PFSK-1 (cell line): ENCODE measurements around the gene CHTF18.

Experiments used
- FOXP2 ChIP-seq: optimal IDR thresholded peaks from 2 replicates; pipeline ENCODE3; 2011; ENCODE audit warnings: borderline replicate concordance, control low read depth, inconsistent platforms; ENCODE audit not compliant: insufficient read depth; ENCODE audit errors: extremely low read length, extremely low read depth
- POLR2AphosphoS5 ChIP-seq: IDR thresholded peaks from 2 replicates; pipeline ENCODE4 v1.6.1; 2012; ENCODE audit warnings: low read depth, mild to moderate bottlenecking, control low read depth, low read length, moderate library complexity
- REST ChIP-seq, 2 experiments: IDR thresholded peaks; 2 replicates each; pipeline versions ENCODE4 v1.6.1 to v1.8.0; 2011 to 2012; ENCODE audit warnings: low read depth in 2 of 2, low read length in 2 of 2, control low read depth in 1 of 2, inconsistent platforms in 1 of 2, mild to moderate bottlenecking in 1 of 2, moderate library complexity in 1 of 2; ENCODE audit not compliant: insufficient read depth in 1 of 2
- SIN3A ChIP-seq: IDR thresholded peaks from 2 replicates; pipeline ENCODE4 v1.6.1; 2012; ENCODE audit warnings: mild to moderate bottlenecking, low read length, moderate library complexity, borderline replicate concordance; ENCODE audit not compliant: insufficient read depth
- TAF1 ChIP-seq: IDR thresholded peaks from 2 replicates; pipeline ENCODE4 v1.6.1; 2012; ENCODE audit warnings: low read length, control low read depth, borderline replicate concordance; ENCODE audit not compliant: insufficient read depth

The CHTF18 gene

GRCh38 chr16:764848-765487 is 23.5 kb upstream of the CHTF18 start:
- TF ChIP-seq SIN3A (no peak), REST (IDR thresholded peaks at IDR 0.05; ENCODE audit: insufficient read depth in 1 of 2, low read depth in 2 of 2, low read length in 2 of 2) (no peak), POLR2AphosphoS5 (no peak), FOXP2 (no peak), TAF1 (no peak)

GRCh38 chr16:765488-765865 is 22.9 kb upstream of the CHTF18 start:
- TF ChIP-seq FOXP2 (no peak), REST (IDR thresholded peaks at IDR 0.05; ENCODE audit: insufficient read depth in 1 of 2, low read depth in 2 of 2, low read length in 2 of 2) (no peak), POLR2AphosphoS5 (no peak), TAF1 (no peak)

DNA sequence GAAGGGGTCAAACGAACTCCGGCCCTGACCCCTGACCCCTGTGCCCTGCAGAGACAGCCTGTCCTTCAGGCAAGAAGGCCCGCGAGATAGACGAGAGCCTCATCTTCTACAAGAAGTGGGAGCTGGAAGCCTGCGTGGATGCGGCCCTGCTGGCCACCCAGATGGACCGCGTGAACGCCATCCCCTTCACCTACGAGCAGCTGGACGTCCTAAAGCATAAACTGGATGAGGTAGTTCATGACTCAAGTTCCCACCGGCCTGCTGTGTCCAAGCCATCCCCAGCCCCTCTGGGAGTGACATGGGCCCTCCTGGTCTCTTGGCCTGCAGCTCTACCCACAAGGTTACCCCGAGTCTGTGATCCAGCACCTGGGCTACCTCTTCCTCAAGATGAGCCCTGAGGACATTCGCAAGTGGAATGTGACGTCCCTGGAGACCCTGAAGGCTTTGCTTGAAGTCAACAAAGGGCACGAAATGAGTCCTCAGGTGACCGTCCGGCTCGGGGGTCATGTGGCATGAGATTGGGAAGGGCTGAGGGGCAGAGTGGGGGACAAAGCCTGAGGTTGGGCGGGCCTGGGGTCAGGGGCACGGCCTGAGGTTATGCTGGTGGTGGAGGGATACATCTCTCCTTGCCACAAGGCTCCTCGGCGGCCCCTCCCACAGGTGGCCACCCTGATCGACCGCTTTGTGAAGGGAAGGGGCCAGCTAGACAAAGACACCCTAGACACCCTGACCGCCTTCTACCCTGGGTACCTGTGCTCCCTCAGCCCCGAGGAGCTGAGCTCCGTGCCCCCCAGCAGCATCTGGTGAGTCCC is 22.2 kb upstream of the CHTF18 start:
- TF ChIP-seq POLR2AphosphoS5: no peak
- TF ChIP-seq SIN3A: no peak
- TF ChIP-seq REST (IDR thresholded peaks at IDR 0.05; ENCODE audit: insufficient read depth in 1 of 2, low read depth in 2 of 2, low read length in 2 of 2): no peak
- no peak for TF ChIP-seq FOXP2
- TF ChIP-seq TAF1: no peak

DNA sequence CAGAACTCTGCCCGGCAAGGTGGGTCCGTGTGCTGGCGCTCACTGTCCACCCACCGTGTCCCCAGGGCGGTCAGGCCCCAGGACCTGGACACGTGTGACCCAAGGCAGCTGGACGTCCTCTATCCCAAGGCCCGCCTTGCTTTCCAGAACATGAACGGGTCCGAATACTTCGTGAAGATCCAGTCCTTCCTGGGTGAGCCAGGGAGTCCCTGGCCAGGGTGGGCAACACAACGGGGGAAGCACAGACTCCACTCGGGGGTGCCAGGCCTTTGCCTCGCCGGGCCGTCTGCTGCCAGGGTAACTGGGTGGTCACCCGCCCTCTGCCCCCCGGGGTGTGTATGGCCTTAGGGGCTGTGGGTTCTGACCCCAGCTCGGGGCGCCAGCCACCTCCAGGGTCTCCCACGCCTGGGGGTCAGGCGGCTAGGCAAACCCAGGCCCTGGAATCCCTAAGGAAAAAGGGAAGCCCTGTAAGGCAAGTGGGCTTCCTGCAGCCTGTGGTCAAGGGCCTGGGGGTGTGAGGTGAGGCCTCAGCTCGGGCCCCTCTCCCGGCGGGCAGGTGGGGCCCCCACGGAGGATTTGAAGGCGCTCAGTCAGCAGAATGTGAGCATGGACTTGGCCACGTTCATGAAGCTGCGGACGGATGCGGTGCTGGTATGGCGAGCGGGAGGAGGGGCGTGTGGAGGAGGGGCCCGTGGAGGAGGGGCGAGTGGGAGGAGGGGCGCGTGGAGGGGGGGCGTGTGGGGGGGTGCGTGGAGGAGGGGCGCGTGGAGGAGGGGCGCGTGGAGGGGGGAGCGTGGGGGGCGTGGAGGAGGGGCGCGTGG is 21.4 kb upstream of the CHTF18 start:
- TF ChIP-seq FOXP2 (no peak), TAF1 (no peak), SIN3A (no peak), REST (IDR thresholded peaks at IDR 0.05; ENCODE audit: insufficient read depth in 1 of 2, low read depth in 2 of 2, low read length in 2 of 2) (no peak), POLR2AphosphoS5 (no peak)
